H1 (cell line): ENCODE data around the gene SNAP47. TPM values are rescaled to one million over a fixed set of nuclear protein-coding genes. Genes with fewer than 3 reads are reported as not detected.

Experiments
- CTCF ChIA-PET: fragments of 300-600 bp; sonication (Branson Sonifier 250); formaldehyde crosslinking; loops from one replicate; lab custom pipeline; 2021; ENCODE audit not compliant: partially characterized antibody; lab: Charles Lee
- POLR2A ChIA-PET: fragments of 300-600 bp; sonication (Branson Sonifier 250); formaldehyde crosslinking; loops from one replicate; lab custom pipeline; 2021; ENCODE audit warnings: inconsistent platforms; ENCODE audit not compliant: partially characterized antibody; lab: Charles Lee
- DNase-seq, 2 experiments: peaks; one replicate each; pipeline versions ENCODE4 v3.0.0 to v3.0.0-alpha.2; 2010 to 2022; ENCODE audit warnings: low spot score in 2 of 2, low read depth in 1 of 2, mixed read lengths in 1 of 2
- FAIRE-seq: peaks from 2 replicates; lab custom pipeline; 2011; peaks lifted over from hg19 to GRCh38; lab: Jason Lieb, UNC
- H2AFZ ChIP-seq: 2 replicates; pipeline ENCODE4 v1.8.1; 2012; ENCODE audit warnings: low read length, inconsistent platforms
- H2AK5ac ChIP-seq: 2 replicates; pipeline ENCODE4 v1.6.1; 2013; ENCODE audit warnings: low read depth, low read length
- H2BK120ac ChIP-seq: replicated peaks from 2 replicates; pipeline ENCODE3; 2013; ENCODE audit warnings: low read depth, low read length, inconsistent platforms
- H2BK12ac ChIP-seq: 2 replicates; pipeline ENCODE4 v1.6.1; 2013; ENCODE audit warnings: low read depth, low read length
- H2BK15ac ChIP-seq: 2 replicates; pipeline ENCODE4 v1.6.1; 2013; ENCODE audit warnings: low read length
- H2BK20ac ChIP-seq: 2 replicates; pipeline ENCODE4 v1.6.1; 2013; ENCODE audit warnings: low read length
- H2BK5ac ChIP-seq: 2 replicates; pipeline ENCODE4 v1.6.1; 2013; ENCODE audit warnings: low read depth, low read length
- H3K14ac ChIP-seq: 2 replicates; pipeline ENCODE4 v1.6.1; 2013; ENCODE audit warnings: inconsistent platforms; ENCODE audit not compliant: insufficient read length
- H3K18ac ChIP-seq: 2 replicates; pipeline ENCODE4 v1.6.1; 2013; ENCODE audit warnings: low read length; ENCODE audit errors: extremely low read depth
- H3K23ac ChIP-seq: 2 replicates; pipeline ENCODE4 v1.6.1; 2013; ENCODE audit warnings: inconsistent platforms; ENCODE audit not compliant: insufficient read length
- H3K23me2 ChIP-seq: 2 replicates; pipeline ENCODE4 v1.6.1; 2013; ENCODE audit warnings: low read depth, low read length
- H3K27ac ChIP-seq: 2 replicates; pipeline ENCODE4 v1.6.1; 2011; ENCODE audit warnings: low read depth, low read length, inconsistent platforms
- H3K27me3 ChIP-seq, 4 experiments: replicated peaks in 1 of 4; 1 replicate in 1 of 4; 2 replicates in 3 of 4; pipeline versions ENCODE4 v1.6.1 to v1.8.1; 2011 to 2013; ENCODE audit warnings: low read length in 3 of 4, mild to moderate bottlenecking in 3 of 4, inconsistent platforms in 2 of 4, mixed read lengths in 2 of 4, moderate library complexity in 1 of 4; ENCODE audit not compliant: control insufficient read depth in 3 of 4, insufficient read depth in 3 of 4; ENCODE audit errors: extremely low read depth in 1 of 4
- H3K36me3 ChIP-seq, 4 experiments: 2 replicates each; pipeline versions ENCODE4 v1.6.1 to v1.8.1; 2011 to 2013; ENCODE audit warnings: mild to moderate bottlenecking in 4 of 4, low read length in 3 of 4, moderate library complexity in 2 of 4, control low read depth in 1 of 4, inconsistent platforms in 1 of 4; ENCODE audit not compliant: insufficient read depth in 4 of 4, control insufficient read depth in 2 of 4
- H3K4ac ChIP-seq: replicated peaks from 2 replicates; pipeline ENCODE3; 2013; ENCODE audit warnings: low read length, low read depth, mixed read lengths, inconsistent platforms; ENCODE audit not compliant: insufficient read length
- H3K4me1 ChIP-seq, 4 experiments: replicated peaks in 1 of 4; 1 replicate in 1 of 4; 2 replicates in 3 of 4; pipeline versions ENCODE4 v1.6.1 to v1.8.1; 2011 to 2013; ENCODE audit warnings: low read length in 3 of 4, inconsistent platforms in 2 of 4, mixed read lengths in 1 of 4; ENCODE audit not compliant: insufficient read depth in 4 of 4, control insufficient read depth in 3 of 4
- H3K4me2 ChIP-seq, 2 experiments: 2 replicates each; pipeline versions ENCODE4 v1.6.1 to v1.8.1; 2011 to 2013; ENCODE audit warnings: low read depth in 2 of 2, low read length in 2 of 2, control low read depth in 1 of 2, inconsistent platforms in 1 of 2, mild to moderate bottlenecking in 1 of 2; ENCODE audit not compliant: insufficient read depth in 1 of 2
- H3K4me3 ChIP-seq, 4 experiments: fragments of 200-600, 300-600 bp in 1 of 4; sonication (generic), shearing (Covaris generic), sonication (Bioruptor Twin) in 1 of 4; 2 replicates each; pipeline versions ENCODE4 v1.5.1 to v1.8.1; 2011 to 2016; ENCODE audit warnings: low read length in 4 of 4, low read depth in 3 of 4, control low read depth in 2 of 4, inconsistent platforms in 2 of 4, mild to moderate bottlenecking in 2 of 4, mixed read lengths in 1 of 4, moderate library complexity in 1 of 4; ENCODE audit not compliant: insufficient read depth in 2 of 4; ENCODE audit errors: extremely low read depth in 1 of 4
- H3K56ac ChIP-seq: replicated peaks from 2 replicates; pipeline ENCODE3; 2013; ENCODE audit warnings: low read depth, mild to moderate bottlenecking, mixed read lengths, low read length, inconsistent platforms; ENCODE audit not compliant: insufficient read length
- H3K79me1 ChIP-seq: 2 replicates; pipeline ENCODE4 v1.6.1; 2013; ENCODE audit warnings: low read depth, low read length, control low read depth
- H3K79me2 ChIP-seq, 2 experiments: 2 replicates each; pipeline versions ENCODE4 v1.6.1 to v1.8.1; 2012 to 2013; ENCODE audit warnings: low read length in 2 of 2, mild to moderate bottlenecking in 2 of 2, inconsistent platforms in 1 of 2; ENCODE audit not compliant: insufficient read depth in 2 of 2, control insufficient read depth in 1 of 2
- H3K9ac ChIP-seq, 4 experiments: replicated peaks in 1 of 4; 1 replicate in 1 of 4; 2 replicates in 3 of 4; pipeline versions ENCODE4 v1.6.1 to v1.8.1; 2011 to 2013; ENCODE audit warnings: low read depth in 3 of 4, low read length in 3 of 4, control low read depth in 2 of 4, mild to moderate bottlenecking in 2 of 4, moderate library complexity in 2 of 4, inconsistent platforms in 1 of 4; ENCODE audit errors: extremely low read depth in 1 of 4
- H3K9me3 ChIP-seq, 2 experiments: 2 replicates each; pipeline versions ENCODE4 v1.6.1 to v1.8.1; 2012 to 2013; ENCODE audit warnings: mild to moderate bottlenecking in 2 of 2, moderate library complexity in 2 of 2, control low read depth in 1 of 2, inconsistent platforms in 1 of 2, low read depth in 1 of 2, low read length in 1 of 2, mixed read lengths in 1 of 2; ENCODE audit not compliant: insufficient read depth in 2 of 2
- H4K20me1 ChIP-seq, 2 experiments: replicated peaks in 1 of 2; 2 replicates each; pipeline versions ENCODE3 to v1.8.1; 2011 to 2013; ENCODE audit warnings: inconsistent platforms in 2 of 2, low read length in 2 of 2, mild to moderate bottlenecking in 1 of 2; ENCODE audit not compliant: insufficient read depth in 2 of 2, control insufficient read depth in 1 of 2
- H4K5ac ChIP-seq: 2 replicates; pipeline ENCODE4 v1.6.1; 2013; ENCODE audit warnings: low read length, low read depth, mixed read lengths, inconsistent platforms; ENCODE audit not compliant: insufficient read length
- H4K8ac ChIP-seq: 2 replicates; pipeline ENCODE4 v1.8.0; 2013; ENCODE audit warnings: mild to moderate bottlenecking, moderate library complexity, low read length, inconsistent platforms; ENCODE audit not compliant: insufficient read depth; ENCODE audit errors: extremely low read depth
- H4K91ac ChIP-seq: replicated peaks from 2 replicates; pipeline ENCODE3; 2013; ENCODE audit warnings: low read length, mixed read lengths, inconsistent platforms; ENCODE audit not compliant: insufficient read length
- ATF3 ChIP-seq: IDR thresholded peaks from 2 replicates; pipeline ENCODE4 v1.6.1; 2011; ENCODE audit warnings: low read depth, mild to moderate bottlenecking, low read length; ENCODE audit not compliant: insufficient read depth
- BCL11A ChIP-seq, 2 experiments: IDR thresholded peaks; one replicate each; pipeline ENCODE4 v1.6.1; 2011; ENCODE audit warnings: low read depth in 2 of 2, low read length in 2 of 2, mild to moderate bottlenecking in 2 of 2
- CBX8 ChIP-seq: fragments of 300-800, 300-1000 bp; sonication (generic); IDR thresholded peaks from 2 replicates; pipeline ENCODE4 v1.7.1; 2016; ENCODE audit warnings: low read depth, low read length, borderline replicate concordance
- CHD2 ChIP-seq: IDR thresholded peaks from 2 replicates; pipeline ENCODE4 v1.6.1; 2012; ENCODE audit warnings: low read length, improper control_type of control experiment
- EP300 ChIP-seq, 2 experiments: IDR thresholded peaks; 1 replicate in 1 of 2; 2 replicates in 1 of 2; pipeline ENCODE4 v1.6.1; 2011 to 2012; ENCODE audit warnings: low read depth in 2 of 2, low read length in 2 of 2, mild to moderate bottlenecking in 2 of 2, borderline replicate concordance in 1 of 2, inconsistent platforms in 1 of 2, moderate library complexity in 1 of 2
- GABPA ChIP-seq: IDR thresholded peaks from 2 replicates; pipeline ENCODE4 v1.6.1; 2011; ENCODE audit warnings: mild to moderate bottlenecking, low read length, moderate library complexity, borderline replicate concordance; ENCODE audit not compliant: insufficient read depth
- KDM4A ChIP-seq: IDR thresholded peaks from one replicate; pipeline ENCODE4 v1.7.1; 2012; ENCODE audit warnings: low read depth, mild to moderate bottlenecking, moderate library complexity, low read length, inconsistent platforms; ENCODE audit not compliant: severe bottlenecking
- RXRA ChIP-seq: IDR thresholded peaks from 2 replicates; pipeline ENCODE4 v1.6.1; 2011; ENCODE audit warnings: low read depth, mild to moderate bottlenecking, low read length, moderate library complexity; ENCODE audit not compliant: insufficient read depth
- SIN3A ChIP-seq, 2 experiments: IDR thresholded peaks in 1 of 2; conservative IDR thresholded peaks in 1 of 2; 2 replicates each; pipeline ENCODE4 v1.6.1; 2011 to 2012; ENCODE audit warnings: low read length in 2 of 2, improper control_type of control experiment in 1 of 2, low read depth in 1 of 2, mild to moderate bottlenecking in 1 of 2
- SIRT6 ChIP-seq: IDR thresholded peaks from one replicate; pipeline ENCODE4 v1.7.1; 2012; ENCODE audit warnings: low read length, inconsistent platforms
- SP2 ChIP-seq: IDR thresholded peaks from 2 replicates; pipeline ENCODE4 v1.6.1; 2012; ENCODE audit warnings: mild to moderate bottlenecking, low read length, inconsistent platforms
- WGBS, 2 experiments: shearing (Covaris generic) in 1 of 2; methylation state at CpG; one replicate each; pipeline versions ENCODE4 v1.1.6 to v1.1.7; 2013 to 2015; ENCODE audit warnings: low lambda C conversion rate in 2 of 2, mixed read lengths in 2 of 2, inconsistent platforms in 1 of 2, low coverage in 1 of 2, missing lambda C conversion rate in 1 of 2; ENCODE audit not compliant: insufficient replicate concordance in 2 of 2, insufficient coverage in 1 of 2, insufficient read length in 1 of 2; ENCODE audit errors: extremely low coverage in 1 of 2, missing lambda C conversion rate in 1 of 2; 5-methylcytosine and 5-hydroxymethylcytosine counted together
- polyA plus RNA-seq, 7 experiments: library from polyadenylated mRNA; depleted of rRNA in 3 of 7; stranded (reverse) in 5 of 7; unstranded in 2 of 7; fragments of >200 nt in 5 of 7; fragments of 200-250 nt in 2 of 7; gene quantifications; 1 replicate in 5 of 7; 2 replicates in 1 of 7; 4 replicates in 1 of 7; pipeline versions ENCODE4 v1.2.1 to v1.2.3, GENCODE V29; 2011 to 2013; ENCODE audit warnings: missing spikeins in 2 of 7, mixed read lengths in 2 of 7
- total RNA-seq: library from RNA; stranded (reverse); fragmentation: NEBNext Ultra II Directional; extraction: Animal tissue kit (Norgen Biotek cat#: 25700); gene quantifications from 2 replicates; pipeline ENCODE4 v1.2.1, GENCODE V29; 2021

The SNAP47 gene
- total and polyA plus RNA-seq, 2 of the 8 experiments (the other 6 are each of a cell fraction or from before 2014, with no cell fraction given) = 37.6 to 42.2 TPM

- Histone ChIP-seq H3K14ac (no peak overlapping the region), H3K4me3 (peak overlapping the region; percentile 71 to 92 (median 90)), H4K20me1 (peaks cover 5 to 29% of the 10 kb centered on the region in 2 experiments), H2AFZ (no peak overlapping the region), H3K9ac (peak overlapping the region in 3 of 4 experiments; percentile 46 to 74 (median 74); a peak in 5 of 7 replicates), H3K4ac (no peak overlapping the region), H3K4me1 (peaks cover 0 to 15% (median 10%) of the 10 kb centered on the region in 4 experiments; a peak in 6 of 7 replicates), H2BK12ac (no peak overlapping the region), H2AK5ac (no peak overlapping the region), H3K18ac (no peak overlapping the region; the same call in 1 of the 2 replicates), H3K79me2 (peaks cover 6 to 51% of the 10 kb centered on the region in 2 experiments; a peak in 3 of 4 replicates), H3K27me3 (no peaks in the 10 kb centered on the region), H4K8ac (peak overlapping the region; percentile 91; the same call in 1 of the 2 replicates), H3K23ac (no peak overlapping the region), H2BK5ac (no peak overlapping the region), H3K79me1 (peaks cover 29% of the 10 kb centered on the region), H3K9me3 (no peaks in the 10 kb centered on the region), H4K5ac (no peak overlapping the region), H4K91ac (no peak overlapping the region), H2BK15ac (no peak overlapping the region), H3K4me2 (peak overlapping the region; percentile 92 to 93), H3K23me2 (peaks cover 9% of the 10 kb centered on the region), H2BK120ac (no peak overlapping the region), H2BK20ac (no peak overlapping the region), H3K27ac (0 out of 2 replicates have a peak overlapping the region, but pooled peaks have one; percentile 34), H3K36me3 (peaks cover 6 to 25% (median 11%) of the 10 kb centered on the region in 4 experiments; a peak in 6 of 8 replicates), H3K56ac (no peak overlapping the region)
- ChIA-PET CTCF (interaction anchor here (1.0 to 1.9 kb wide), 2 partner anchors 10 to 28 kb away, joined by 3 to 6 read pairs; no protein-coding TSS in a partner anchor), POLR2A (interaction anchor here (0.6 to 2.0 kb wide), 4 partner anchors 10 to 564 kb away, joined by 3 to 4 read pairs (median 4); partner anchors contain the start of genes WNT9A and ZNF678)
- no peak for DNase-seq
- no peak for FAIRE-seq
- WGBS, 2 experiments = 8% methylated on average over 10 of the region's 10 CpGs; no CpG with 5 or more reads in 1 of the 2 experiments
- no peak for TF ChIP-seq SIRT6
- TF ChIP-seq EP300 (IDR thresholded peaks at IDR 0.05; ENCODE audit: borderline replicate concordance in 1 of 2, low read depth in 2 of 2, low read length in 2 of 2) = no peak
- no peak for TF ChIP-seq CBX8
- TF ChIP-seq GABPA = no peak
- no peak for TF ChIP-seq SP2
- no peak for TF ChIP-seq BCL11A (IDR thresholded peaks at IDR 0.05; ENCODE audit: low read depth in 2 of 2, low read length in 2 of 2)
- no peak for TF ChIP-seq RXRA
- no peak for TF ChIP-seq KDM4A
- no peak for TF ChIP-seq CHD2
- no peak for TF ChIP-seq SIN3A (conservative IDR thresholded peaks at IDR 0.05 in 1 of 2, IDR thresholded peaks at IDR 0.05 in 1 of 2; ENCODE audit: low read depth in 1 of 2, low read length in 2 of 2)
- TF ChIP-seq ATF3 = no peak
Measured at GRCh38 chr1:227734546-227734855, 734 bp upstream of the SNAP47 start.
